Measurements from ENCODE around the gene SLC6A19. TPM values are rescaled to one million over a fixed set of nuclear protein-coding genes. Genes with fewer than 3 reads are reported as not detected.
A peak's percentile ranks its signal among the peaks of the same experiment; 100 is the strongest.

SLC6A19 gene
- total and polyA plus RNA-seq, 2 experiments from 2014 or later: 5.2 to 5.8 TPM

- 98% methylated on average over 15 of the region's 20 CpGs for WGBS (ENCODE audit: low lambda C conversion rate, missing lambda C conversion rate)
- Histone ChIP-seq H3K4me1 (ENCODE audit: insufficient read depth) (peaks cover 32% of the 10 kb centered on the region), H3K9me3 (ENCODE audit: low read depth) (no peaks in the 10 kb centered on the region)
These were observed 21.3 kb upstream of the SLC6A19 start for GRCh38 chr5:1180096-1180495.

DNA sequence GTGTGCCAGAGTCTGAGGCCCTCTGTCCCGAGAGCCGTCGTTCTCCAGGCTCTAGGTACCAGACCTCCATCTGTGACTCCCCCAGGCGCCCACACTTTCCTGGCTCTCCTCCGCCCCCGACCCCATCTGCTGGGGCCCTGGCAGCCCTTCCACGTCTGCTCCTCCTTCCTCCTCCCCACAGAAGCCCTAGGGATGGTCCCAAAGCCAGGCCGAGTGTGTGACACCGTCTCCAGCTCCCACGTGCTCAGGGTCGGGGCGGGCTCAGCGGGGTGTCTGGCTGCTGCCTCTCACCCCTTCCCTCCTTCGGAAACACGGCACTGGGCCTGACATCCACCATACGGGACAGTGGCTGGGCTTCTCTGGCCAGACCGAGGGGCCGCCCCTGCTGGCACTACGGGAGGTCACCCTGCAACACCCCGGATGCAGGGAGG, 20.5 kb upstream of the SLC6A19 start:
- DNase-seq (ENCODE audit: low spot score): no peak
- Histone ChIP-seq H3K27ac (peak overlapping the region; percentile 96), H3K4me2 (no peak overlapping the region), H2AFZ (no peak overlapping the region), H3K4me1 (ENCODE audit: insufficient read depth) (peaks cover 39% of the 10 kb centered on the region), H3K4me3 (no peak overlapping the region), H4K20me1 (ENCODE audit: insufficient read depth, poor library complexity, severe bottlenecking) (no peaks in the 10 kb centered on the region), H3K9me3 (ENCODE audit: low read depth) (no peaks in the 10 kb centered on the region), H3K9me2 (replicated peaks; ENCODE audit: insufficient read depth) (no peaks in the 10 kb centered on the region), H3K79me2 (no peaks in the 10 kb centered on the region), H3K27me3 (no peaks in the 10 kb centered on the region), H3K36me3 (replicated peaks; ENCODE audit: insufficient read depth, low read depth) (no peaks in the 10 kb centered on the region)
- TF ChIP-seq EZH2 (IDR thresholded peaks at IDR 0.05; ENCODE audit: borderline replicate concordance) (no peak), EZH2phosphoT487 (IDR thresholded peaks at IDR 0.05; ENCODE audit: low read depth, severe bottlenecking, unreplicated experiment) (no peak), CTCF (IDR thresholded peaks at IDR 0.05; ENCODE audit: poor library complexity) (no peak)
- WGBS (ENCODE audit: low lambda C conversion rate, missing lambda C conversion rate): 89% methylated on average over 16 of the region's 20 CpGs

More at GRCh38 chr5:1180096-1180495, 21.3 kb upstream of the SLC6A19 start:
- no peak for TF ChIP-seq CTCF (IDR thresholded peaks at IDR 0.05; ENCODE audit: poor library complexity)
- no peak overlapping the region for H2AFZ ChIP-seq
- H3K27ac ChIP-seq: no peak overlapping the region
- H3K9me2 ChIP-seq (replicated peaks; ENCODE audit: insufficient read depth): no peaks in the 10 kb centered on the region
- H3K27me3 ChIP-seq: no peaks in the 10 kb centered on the region
- no peaks in the 10 kb centered on the region for H3K36me3 ChIP-seq (replicated peaks; ENCODE audit: insufficient read depth, low read depth)
- DNase-seq (ENCODE audit: low spot score): no peak
- no peaks in the 10 kb centered on the region for H4K20me1 ChIP-seq (ENCODE audit: insufficient read depth, poor library complexity, severe bottlenecking)
- H3K4me2 ChIP-seq: no peak overlapping the region
- no peaks in the 10 kb centered on the region for H3K79me2 ChIP-seq
- no peak overlapping the region for H3K4me3 ChIP-seq

- Histone ChIP-seq H3K9me3 (ENCODE audit: low read depth) (no peaks in the 10 kb centered on the region), H3K27ac (peak overlapping the region; percentile 96), H3K27me3 (no peaks in the 10 kb centered on the region), H3K4me2 (peak overlapping the region; percentile 66), H4K20me1 (ENCODE audit: insufficient read depth, poor library complexity, severe bottlenecking) (no peaks in the 10 kb centered on the region), H3K36me3 (replicated peaks; ENCODE audit: insufficient read depth, low read depth) (no peaks in the 10 kb centered on the region), H3K79me2 (no peaks in the 10 kb centered on the region), H3K9me2 (replicated peaks; ENCODE audit: insufficient read depth) (no peaks in the 10 kb centered on the region), H3K4me1 (ENCODE audit: insufficient read depth) (peaks cover 48% of the 10 kb centered on the region), H3K4me3 (no peak overlapping the region), H2AFZ (no peak overlapping the region)
- DNase-seq (ENCODE audit: low spot score): peak; percentile 77
- TF ChIP-seq EZH2 (IDR thresholded peaks at IDR 0.05; ENCODE audit: borderline replicate concordance) (no peak), EZH2phosphoT487 (IDR thresholded peaks at IDR 0.05; ENCODE audit: low read depth, severe bottlenecking, unreplicated experiment) (no peak), CTCF (IDR thresholded peaks at IDR 0.05; ENCODE audit: poor library complexity) (no peak)
- WGBS (ENCODE audit: low lambda C conversion rate, missing lambda C conversion rate): 73% methylated on average over 19 of the region's 27 CpGs
These were observed 19.7 kb upstream of the SLC6A19 start for GRCh38 chr5:1181451-1182359.
